Mesodermal cell (in vitro differentiated cells): ENCODE data around the gene KLHL29.

Experiments used
- H3K27ac ChIP-seq: 2 replicates; pipeline ENCODE4 v1.7.0; 2013; ENCODE audit warnings: mild to moderate bottlenecking, low read depth, low read length, moderate library complexity; ENCODE audit not compliant: severe bottlenecking
- H3K36me3 ChIP-seq: 2 replicates; pipeline ENCODE4 v1.7.1; 2013; ENCODE audit warnings: mild to moderate bottlenecking, low read length, moderate library complexity; ENCODE audit not compliant: control insufficient read depth, insufficient read depth
- H3K4me1 ChIP-seq: one replicate; pipeline ENCODE4 v1.7.1; 2013; ENCODE audit warnings: mild to moderate bottlenecking, low read length; ENCODE audit not compliant: insufficient read depth, control insufficient read depth, poor library complexity, severe bottlenecking
- H3K4me3 ChIP-seq: 2 replicates; pipeline ENCODE4 v1.7.0; 2013; ENCODE audit warnings: low read length, control low read depth, mild to moderate bottlenecking; ENCODE audit not compliant: insufficient read depth, poor library complexity, severe bottlenecking; ENCODE audit errors: extremely low read depth
- H3K9me3 ChIP-seq: 2 replicates; pipeline ENCODE4 v1.7.1; 2013; ENCODE audit warnings: mild to moderate bottlenecking, low read length, moderate library complexity; ENCODE audit not compliant: control insufficient read depth
- WGBS, 2 experiments: methylation state at CpG; one replicate each; pipeline ENCODE4 v1.1.5; 2013; ENCODE audit warnings: missing lambda C conversion rate in 2 of 2; ENCODE audit not compliant: insufficient coverage in 2 of 2; 5-methylcytosine and 5-hydroxymethylcytosine counted together

The KLHL29 gene

DNA sequence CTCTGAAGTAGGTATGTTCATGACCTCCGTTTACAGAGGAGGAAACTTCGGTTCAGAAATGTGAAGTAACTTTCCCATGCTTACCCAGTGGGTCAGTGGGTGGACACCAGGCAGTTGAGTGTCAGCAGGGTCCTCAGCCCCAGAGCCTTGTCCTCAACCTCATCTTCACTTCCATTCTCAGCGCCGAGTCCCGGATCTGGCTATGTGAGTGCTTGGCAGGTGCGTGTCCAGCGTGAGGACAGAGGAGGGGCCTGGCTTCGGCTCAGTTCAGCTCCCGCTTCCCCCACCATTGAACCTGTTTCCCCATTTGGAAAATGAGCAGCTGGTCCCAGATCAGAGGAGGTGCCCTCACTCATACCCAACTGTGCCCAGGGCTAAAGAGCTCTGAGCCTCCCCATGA lies 274.3 kb downstream of the KLHL29 start:
- 94 to 98% methylated on average over 6 to 9 of the region's 9 CpGs for WGBS, 2 experiments
- no peaks in the 10 kb centered on the region for H3K4me1 ChIP-seq

GRCh38 chr2:23659773-23660172 lies 274.8 kb downstream of the KLHL29 start:
- Histone ChIP-seq H3K4me1 (no peaks in the 10 kb centered on the region), H3K4me3 (no peak overlapping the region), H3K9me3 (no peaks in the 10 kb centered on the region), H3K36me3 (no peaks in the 10 kb centered on the region), H3K27ac (no peak overlapping the region)
- 88 to 93% methylated on average over 2 of the region's 2 CpGs for WGBS, 2 experiments

More for the DNA sequence above, 274.3 kb downstream of the KLHL29 start:
- no peaks in the 10 kb centered on the region for H3K9me3 ChIP-seq
- H3K27ac ChIP-seq, result no peak overlapping the region
- no peak overlapping the region for H3K4me3 ChIP-seq
- no peaks in the 10 kb centered on the region for H3K36me3 ChIP-seq

DNA sequence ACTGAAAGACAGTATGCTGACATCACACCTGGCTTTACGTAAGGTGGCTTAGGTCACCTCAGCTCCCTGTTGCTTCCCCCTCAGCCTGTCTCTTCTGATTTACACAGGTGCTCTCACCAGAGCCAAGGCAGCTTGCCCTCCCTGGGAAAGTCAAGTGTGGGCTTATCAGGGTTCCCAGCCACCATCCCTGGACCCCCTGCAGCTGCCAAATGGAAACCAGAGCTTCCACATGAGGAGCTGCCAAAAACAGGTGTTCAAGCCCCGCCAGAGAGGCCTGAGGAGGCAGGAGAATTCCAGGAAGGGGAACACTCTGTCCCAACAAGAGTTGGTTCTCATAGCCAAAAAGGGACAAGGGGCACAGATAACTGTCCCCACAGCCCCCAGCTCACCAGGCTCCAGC lies 275.3 kb downstream of the KLHL29 start:
- no peaks in the 10 kb centered on the region for H3K4me1 ChIP-seq
- no peaks in the 10 kb centered on the region for H3K36me3 ChIP-seq
- H3K27ac ChIP-seq, result no peak overlapping the region
- WGBS, 2 experiments, result 85 to 100% methylated on average over 2 of the region's 2 CpGs
- no peaks in the 10 kb centered on the region for H3K9me3 ChIP-seq
- no peak overlapping the region for H3K4me3 ChIP-seq

GRCh38 chr2:23661276-23662050 lies 276.5 kb downstream of the KLHL29 start:
- no peak overlapping the region for H3K27ac ChIP-seq
- H3K4me1 ChIP-seq, result no peaks in the 10 kb centered on the region
- H3K36me3 ChIP-seq, result no peaks in the 10 kb centered on the region
- H3K4me3 ChIP-seq, result no peak overlapping the region
- H3K9me3 ChIP-seq, result no peaks in the 10 kb centered on the region
- WGBS, 2 experiments, result 81 to 84% methylated on average over 9 to 10 of the region's 11 CpGs

DNA sequence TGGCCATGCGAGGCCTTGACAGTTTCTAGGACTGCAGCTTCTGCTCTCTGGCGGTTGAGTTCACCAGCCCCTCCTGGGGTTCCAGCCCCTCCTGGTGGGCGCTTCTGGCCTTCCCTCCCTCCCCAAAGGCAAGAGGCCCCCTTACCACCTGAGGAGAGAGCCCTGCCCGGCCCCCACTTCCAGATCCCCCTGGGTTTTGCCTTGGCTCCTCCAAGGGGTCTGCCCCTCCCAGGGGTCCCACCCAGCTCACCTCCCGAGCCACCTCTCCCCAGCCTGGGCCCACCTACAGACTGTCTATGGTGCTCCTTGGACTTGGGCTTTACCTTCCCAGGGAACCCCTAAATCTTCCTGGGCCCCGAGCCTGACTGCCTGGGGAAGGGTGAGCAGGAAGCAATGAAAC lies 277.5 kb downstream of the KLHL29 start:
- WGBS, 2 experiments, result 86 to 94% methylated on average over 4 to 5 of the region's 6 CpGs
- Histone ChIP-seq H3K9me3 (no peaks in the 10 kb centered on the region), H3K4me3 (no peak overlapping the region)

GRCh38 chr2:23662941-23663920 lies 278.3 kb downstream of the KLHL29 start:
- WGBS, 2 experiments, result 84 to 91% methylated on average over 31 to 36 of the region's 46 CpGs
- H3K4me3 ChIP-seq, result no peak overlapping the region
- no peaks in the 10 kb centered on the region for H3K4me1 ChIP-seq
- H3K36me3 ChIP-seq, result no peaks in the 10 kb centered on the region
- H3K9me3 ChIP-seq, result no peaks in the 10 kb centered on the region
- no peak overlapping the region for H3K27ac ChIP-seq

More for the DNA sequence above, 277.5 kb downstream of the KLHL29 start:
- Histone ChIP-seq H3K27ac (no peak overlapping the region), H3K4me1 (no peaks in the 10 kb centered on the region), H3K36me3 (no peaks in the 10 kb centered on the region)

DNA sequence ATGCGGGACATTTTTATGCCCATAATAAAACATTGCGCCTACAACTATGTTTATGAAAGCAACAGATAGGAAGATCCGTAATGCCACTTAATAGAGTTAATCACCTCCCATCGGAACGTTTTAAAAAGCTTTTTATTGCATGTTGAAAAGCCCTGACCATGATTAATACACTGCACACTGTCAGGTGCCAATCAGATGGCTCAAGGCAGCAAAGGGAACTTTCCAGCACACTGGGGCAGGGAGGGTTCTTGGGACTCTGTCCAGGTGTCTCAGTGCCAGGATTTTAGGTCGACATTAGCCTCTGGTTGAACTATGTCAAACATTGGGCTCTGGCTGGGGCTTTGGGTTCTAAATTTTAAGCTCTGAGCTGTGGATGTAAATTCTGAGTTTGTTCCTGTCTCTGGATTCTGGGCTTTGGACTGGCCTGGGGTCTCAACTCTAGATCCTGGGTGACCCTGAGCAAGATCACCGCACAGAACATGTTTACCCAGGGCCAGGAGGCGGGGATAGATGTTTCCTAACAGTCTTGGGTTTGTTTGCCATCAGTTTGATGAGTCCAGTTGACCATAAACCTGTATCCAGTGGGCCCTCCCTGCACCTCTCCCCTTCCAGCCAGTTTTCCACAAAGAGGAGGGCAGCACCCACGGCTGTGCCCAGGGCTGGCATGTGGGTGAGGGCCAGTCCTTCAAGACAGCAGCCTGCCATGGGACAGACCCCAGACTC lies 279.2 kb downstream of the KLHL29 start:
- H3K9me3 ChIP-seq, result no peaks in the 10 kb centered on the region
- 82% methylated on average over 9 of the region's 9 CpGs for WGBS, 2 experiments
- no peak overlapping the region for H3K4me3 ChIP-seq
- H3K36me3 ChIP-seq, result no peaks in the 10 kb centered on the region
- H3K4me1 ChIP-seq, result no peaks in the 10 kb centered on the region
- no peak overlapping the region for H3K27ac ChIP-seq

DNA sequence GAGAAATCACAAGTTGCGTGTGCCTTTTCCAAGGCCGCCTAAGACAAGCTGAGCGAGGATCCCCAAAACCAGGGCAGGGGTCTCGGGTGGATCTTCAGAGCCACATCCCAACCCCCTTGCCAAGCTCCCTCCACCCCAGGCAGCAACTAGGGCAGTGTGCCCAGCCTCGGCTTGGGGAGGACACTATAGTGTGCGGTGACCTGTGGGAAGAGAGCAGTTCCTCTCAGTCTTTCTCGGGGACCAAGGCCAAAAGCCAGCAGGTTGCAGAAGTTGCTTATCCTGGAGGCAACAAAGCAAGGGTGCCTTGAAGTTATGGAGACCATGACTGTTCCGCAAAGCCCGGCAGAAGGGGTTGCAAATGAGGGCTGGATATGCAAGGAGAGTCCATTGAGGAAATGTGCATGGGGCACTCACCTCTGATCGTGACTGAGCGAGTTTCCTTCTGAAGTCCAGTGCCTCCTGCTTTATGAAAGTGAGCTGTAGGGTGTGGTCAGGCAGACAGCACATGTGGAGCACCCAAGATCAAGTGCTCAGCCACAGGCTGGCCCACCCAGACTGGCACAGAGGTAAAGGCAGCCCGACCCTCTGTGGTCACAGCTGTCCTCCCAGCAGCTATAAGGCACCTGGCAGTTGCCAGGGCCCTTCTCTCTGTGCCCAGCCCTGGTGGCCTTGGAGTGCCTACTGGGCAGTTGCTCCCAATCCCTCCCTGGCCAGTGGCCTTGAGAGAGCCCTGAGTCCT lies 281.4 kb downstream of the KLHL29 start:
- H3K4me1 ChIP-seq, result no peaks in the 10 kb centered on the region
- H3K4me3 ChIP-seq, result no peak overlapping the region
- 91 to 93% methylated on average over 11 to 12 of the region's 12 CpGs for WGBS, 2 experiments
- H3K9me3 ChIP-seq, result no peaks in the 10 kb centered on the region
- no peak overlapping the region for H3K27ac ChIP-seq
- no peaks in the 10 kb centered on the region for H3K36me3 ChIP-seq

DNA sequence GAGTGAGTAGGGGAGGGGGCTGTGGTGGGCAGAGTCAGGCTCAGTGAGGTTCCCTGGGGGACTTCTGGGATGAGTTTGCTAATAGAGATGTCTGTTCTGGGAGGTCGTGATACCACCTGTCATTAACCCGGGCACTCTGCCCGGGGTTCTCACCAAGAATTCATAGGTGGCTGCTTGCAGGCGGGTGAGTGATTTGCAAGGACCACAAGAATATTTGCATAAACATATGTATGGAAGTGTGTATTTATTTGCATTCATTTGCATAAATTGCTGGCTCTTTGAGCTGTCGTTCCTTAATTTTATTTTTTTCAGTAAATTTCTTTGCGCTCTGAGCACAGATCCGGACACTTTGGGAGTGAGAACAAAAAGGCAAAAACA lies 282.0 kb downstream of the KLHL29 start:
- Histone ChIP-seq H3K4me1 (no peaks in the 10 kb centered on the region), H3K9me3 (no peaks in the 10 kb centered on the region), H3K27ac (no peak overlapping the region), H3K4me3 (no peak overlapping the region), H3K36me3 (no peaks in the 10 kb centered on the region)
- WGBS, 2 experiments, result 84 to 100% methylated on average over 3 to 4 of the region's 7 CpGs

GRCh38 chr2:23668756-23669304 lies 283.9 kb downstream of the KLHL29 start:
- H3K27ac ChIP-seq, result no peak overlapping the region
- H3K4me1 ChIP-seq, result no peaks in the 10 kb centered on the region
- 72 to 82% methylated on average over 11 of the region's 12 CpGs for WGBS, 2 experiments
- H3K4me3 ChIP-seq, result no peak overlapping the region
- H3K36me3 ChIP-seq, result no peaks in the 10 kb centered on the region
- H3K9me3 ChIP-seq, result no peaks in the 10 kb centered on the region
